HCT116 (cell line): ENCODE results near the gene MRPL39. TPM values are rescaled to one million over a fixed set of nuclear protein-coding genes. Genes with fewer than 3 reads are reported as not detected.

ENCODE experiments used
- ATAC-seq: fragments of 200-7000 bp; cut with Tn5 transposase; 2 replicates; pipeline ENCODE4 v1.9.1; 2020; ENCODE audit warnings: mild to moderate bottlenecking, moderate library complexity
- BruUV-seq: library from RNA; stranded (reverse); fragments of 400-500 nt; replicated peaks from 2 replicates; lab custom pipeline; 2021; lab: Mats Ljungman, UMichigan
- CTCF ChIA-PET: fragments of 300-600 bp; sonication (Branson Sonifier 250); formaldehyde crosslinking; loops from one replicate; lab custom pipeline; 2021; ENCODE audit warnings: antibody characterized with exemption; lab: Charles Lee
- POLR2A ChIA-PET: fragments of 300-600, 350-600 bp; sonication (Branson Sonifier 250); formaldehyde crosslinking; loops from one replicate; lab custom pipeline; 2021; ENCODE audit warnings: antibody characterized with exemption; lab: Charles Lee
- RAD21 ChIA-PET, 2 experiments: fragments of 300-600 bp; sonication (Branson Sonifier 250); formaldehyde crosslinking; loops; one replicate each; lab custom pipeline; 2023; ENCODE audit warnings: low total read pairs in 2 of 2; ENCODE audit not compliant: uncharacterized antibody in 2 of 2, unreplicated experiment in 2 of 2, low non-redundant PET in 1 of 2; lab: Charles Lee
- DNase-seq: peaks from one replicate; pipeline ENCODE4 v3.0.0-alpha.2; 2010; ENCODE audit warnings: low read depth, low spot score
- H2AFZ ChIP-seq: fragments of 200-600 bp; shearing (Covaris generic), sonication (generic); 2 replicates; pipeline ENCODE4 v1.6.1; 2017; ENCODE audit warnings: low read depth, mixed run types, mixed read lengths, antibody characterized with exemption, low read length; ENCODE audit not compliant: poor library complexity, severe bottlenecking
- H3K27ac ChIP-seq: 2 replicates; pipeline ENCODE4 v1.5.1; 2012; ENCODE audit warnings: low read depth, low read length
- H3K27me3 ChIP-seq: fragments of 200-600 bp; sonication (generic); 2 replicates; pipeline ENCODE4 v1.6.1; 2016; ENCODE audit warnings: mixed run types, low read length, mixed read lengths; ENCODE audit not compliant: insufficient read depth
- H3K36me3 ChIP-seq, 2 experiments: fragments of 200-500 bp in 1 of 2; fragments of 200-600 bp in 1 of 2; sonication (Bioruptor generic) in 1 of 2; sonication (generic) in 1 of 2; 2 replicates each; pipeline versions ENCODE4 v1.5.1 to v1.6.1; 2014 to 2016; ENCODE audit warnings: low read length in 2 of 2, inconsistent platforms in 1 of 2, mixed read lengths in 1 of 2, mixed run types in 1 of 2; ENCODE audit not compliant: insufficient read depth in 2 of 2, control insufficient read depth in 1 of 2
- H3K4me1 ChIP-seq, 2 experiments: fragments of 200-600 bp in 1 of 2; sonication (generic) in 1 of 2; 2 replicates each; pipeline versions ENCODE4 v1.5.1 to v1.6.1; 2012 to 2017; ENCODE audit warnings: low read length in 2 of 2, inconsistent platforms in 1 of 2, mild to moderate bottlenecking in 1 of 2, mixed read lengths in 1 of 2, mixed run types in 1 of 2, moderate library complexity in 1 of 2; ENCODE audit not compliant: insufficient read depth in 2 of 2, control insufficient read depth in 1 of 2
- H3K4me2 ChIP-seq: fragments of 200-600 bp; sonication (generic); 2 replicates; pipeline ENCODE4 v1.6.1; 2017; ENCODE audit warnings: mixed run types, low read length, mixed read lengths
- H3K4me3 ChIP-seq, 2 experiments: fragments of 200-600 bp in 1 of 2; sonication (generic) in 1 of 2; replicated peaks in 1 of 2; 2 replicates each; pipeline ENCODE4 v1.5.1; 2011 to 2016; ENCODE audit warnings: low read length in 2 of 2, control low read depth in 1 of 2, low read depth in 1 of 2, mild to moderate bottlenecking in 1 of 2, mixed read lengths in 1 of 2, mixed run types in 1 of 2
- H3K79me2 ChIP-seq: fragments of 200-600 bp; sonication (generic); 2 replicates; pipeline ENCODE4 v1.6.1; 2017; ENCODE audit warnings: mild to moderate bottlenecking, mixed run types, low read length, moderate library complexity, mixed read lengths; ENCODE audit not compliant: insufficient read depth
- H3K9ac ChIP-seq: fragments of 200-600 bp; sonication (generic); 2 replicates; pipeline ENCODE4 v1.6.1; 2016; ENCODE audit warnings: low read length, mixed read lengths
- H3K9me2 ChIP-seq: fragments of 200-600 bp; sonication (generic), shearing (Covaris generic); 2 replicates; pipeline ENCODE4 v1.6.1; 2017; ENCODE audit warnings: mixed run types, mild to moderate bottlenecking, moderate library complexity; ENCODE audit not compliant: insufficient read depth
- H3K9me3 ChIP-seq, 2 experiments: fragments of 200-500 bp in 1 of 2; fragments of 200-600 bp in 1 of 2; sonication (Bioruptor generic) in 1 of 2; sonication (generic) in 1 of 2; 2 replicates each; pipeline ENCODE4 v1.6.1; 2014 to 2017; ENCODE audit warnings: low read length in 2 of 2, mixed read lengths in 2 of 2, inconsistent platforms in 1 of 2, low read depth in 1 of 2, mild to moderate bottlenecking in 1 of 2, mixed run types in 1 of 2, moderate library complexity in 1 of 2; ENCODE audit not compliant: control insufficient read depth in 1 of 2, insufficient read depth in 1 of 2
- H4K20me1 ChIP-seq: fragments of 200-600 bp; sonication (generic), shearing (Covaris generic); 2 replicates; pipeline ENCODE4 v1.6.1; 2017; ENCODE audit warnings: mixed run types, mild to moderate bottlenecking, moderate library complexity; ENCODE audit not compliant: insufficient read depth
- ELF1 ChIP-seq: IDR thresholded peaks from 2 replicates; pipeline ENCODE4 v1.6.1; 2012; ENCODE audit warnings: low read depth, borderline replicate concordance
- FOSL1 ChIP-seq: IDR thresholded peaks from 2 replicates; pipeline ENCODE4 v1.6.1; 2012; ENCODE audit warnings: low read depth
- JUND ChIP-seq: IDR thresholded peaks from 2 replicates; pipeline ENCODE4 v1.6.1; 2012
- RAD21 ChIP-seq: IDR thresholded peaks from 2 replicates; pipeline ENCODE4 v1.6.1; 2012; ENCODE audit warnings: low read depth, mild to moderate bottlenecking
- SRF ChIP-seq: IDR thresholded peaks from 2 replicates; pipeline ENCODE4 v1.6.1; 2012; ENCODE audit warnings: low read depth
- intact Hi-C: fragments of 100-400 bp; cut with micrococcal nuclease; formaldehyde crosslinking; loops from 2 replicates; pipeline ENCODE4 v1.10.0; 2022
- microRNA counts: library from miRNA; unstranded; fragments of <30 nt; microRNA quantifications from one replicate; lab custom pipeline; 2015
- total RNA-seq: library from RNA; stranded (reverse); gene quantifications from one replicate; pipeline ENCODE4 v1.2.1, GENCODE V29; 2021; ENCODE audit not compliant: unreplicated experiment

MRPL39 gene
- total RNA-seq, 1 experiment from 2014 or later = 41.1 TPM

- TF ChIP-seq FOSL1 (no peak), JUND (no peak), ELF1 (no peak), RAD21 (no peak), SRF (no peak)
- BruUV-seq = no TSS peak
- DNase-seq = no peak
- no peak for ATAC-seq
- Histone ChIP-seq H4K20me1 (no peaks in the 10 kb centered on the region), H3K4me1 (no peaks in the 10 kb centered on the region), H3K79me2 (no peaks in the 10 kb centered on the region), H3K36me3 (no peaks in the 10 kb centered on the region), H3K9me2 (no peaks in the 10 kb centered on the region), H3K27ac (no peak overlapping the region), H2AFZ (no peak overlapping the region), H3K9me3 (no peaks in the 10 kb centered on the region; a peak in 2 of 4 replicates), H3K4me3 (no peak overlapping the region), H3K9ac (no peak overlapping the region), H3K4me2 (no peak overlapping the region), H3K27me3 (no peaks in the 10 kb centered on the region)
- ChIA-PET RAD21 (no interaction called here), POLR2A (no interaction called here), CTCF (no interaction called here)
- intact Hi-C loops = no loop called here
Measured at GRCh38 chr21:25535849-25536248, 71.4 kb downstream of the MRPL39 start.

MicroRNA genes within 50 kb of the gene (microRNA counts, 767-probe panel; counts per million panel counts)
- not detected for microRNA hsa-miR-155-5p (lab: Ali Mortazavi, UCI)

Other genes starting within 250 kb of the MRPL39 start
- gene JAM2, start 31.8 kb upstream of the MRPL39 start, total RNA-seq = 0.15 TPM
- gene ATP5PF, start 127.4 kb upstream of the MRPL39 start, total RNA-seq = 132 TPM
- gene GABPA, start 127.5 kb upstream of the MRPL39 start, total RNA-seq = 23.6 TPM